CD14-positive monocyte (primary cell): ENCODE measurements around the gene ADGRG1. TPM values are rescaled to one million over a fixed set of nuclear protein-coding genes. Genes with fewer than 3 reads are reported as not detected.

ENCODE experiments used
- DNase-seq, 3 donors: peaks; one replicate each; pipeline ENCODE4 v3.0.0-alpha.2; 2011 to 2022
- H2AFZ ChIP-seq: 2 replicates; pipeline ENCODE4 v1.6.0; 2012; ENCODE audit warnings: mild to moderate bottlenecking, low read depth, low read length, inconsistent platforms; ENCODE audit not compliant: insufficient read depth, poor library complexity, severe bottlenecking
- H3K27ac ChIP-seq, 2 donors: 1 replicate in 1 of 2; 2 replicates in 1 of 2; pipeline ENCODE4 v1.5.1; 2012 to 2013; ENCODE audit warnings: low read length in 2 of 2, control low read depth in 1 of 2, inconsistent platforms in 1 of 2, low read depth in 1 of 2, mild to moderate bottlenecking in 1 of 2
- H3K27me3 ChIP-seq, 2 donors: one replicate each; pipeline versions ENCODE4 v1.6.0 to v1.6.1; 2011 to 2013; ENCODE audit warnings: low read length in 2 of 2; ENCODE audit not compliant: control insufficient read depth in 2 of 2, insufficient read depth in 2 of 2
- H3K36me3 ChIP-seq, 2 donors: replicated peaks in 1 of 2; 1 replicate in 1 of 2; 2 replicates in 1 of 2; pipeline versions ENCODE4 v1.5.1 to v1.6.1; 2012 to 2013; ENCODE audit warnings: low read length in 2 of 2, control low read depth in 1 of 2, inconsistent platforms in 1 of 2, mild to moderate bottlenecking in 1 of 2; ENCODE audit not compliant: insufficient read depth in 2 of 2, control insufficient read depth in 1 of 2
- H3K4me1 ChIP-seq, 2 donors: 1 replicate in 1 of 2; 2 replicates in 1 of 2; pipeline versions ENCODE4 v1.5.1 to v1.6.1; 2012 to 2013; ENCODE audit warnings: low read length in 2 of 2, control low read depth in 1 of 2, inconsistent platforms in 1 of 2, mild to moderate bottlenecking in 1 of 2, moderate library complexity in 1 of 2; ENCODE audit not compliant: insufficient read depth in 2 of 2, control insufficient read depth in 1 of 2
- H3K4me2 ChIP-seq: replicated peaks from 2 replicates; pipeline ENCODE3; 2012; ENCODE audit warnings: low read length, moderate library complexity, mild to moderate bottlenecking; ENCODE audit not compliant: poor library complexity, severe bottlenecking; ENCODE audit errors: extremely low read depth
- H3K4me3 ChIP-seq, 3 experiments: fragments of 200-600 bp in 1 of 3; sonication (generic) in 1 of 3; replicated peaks in 1 of 3; 1 replicate in 2 of 3; 2 replicates in 1 of 3; pipeline ENCODE4 v1.5.1; 2011 to 2013; ENCODE audit warnings: low read length in 3 of 3, mild to moderate bottlenecking in 3 of 3, control low read depth in 2 of 3, low read depth in 2 of 3, inconsistent platforms in 1 of 3, moderate library complexity in 1 of 3
- H3K79me2 ChIP-seq: 2 replicates; pipeline ENCODE4 v1.6.0; 2012; ENCODE audit warnings: mild to moderate bottlenecking, control low read depth, inconsistent platforms, low read length, moderate library complexity; ENCODE audit not compliant: insufficient read depth
- H3K9ac ChIP-seq: 2 replicates; pipeline ENCODE4 v1.6.0; 2017; ENCODE audit warnings: low read length, mild to moderate bottlenecking; ENCODE audit not compliant: insufficient read depth, poor library complexity, severe bottlenecking
- H3K9me3 ChIP-seq, 2 donors: replicated peaks in 1 of 2; 1 replicate in 1 of 2; 2 replicates in 1 of 2; pipeline versions ENCODE4 v1.5.1 to v1.6.1; 2012 to 2013; ENCODE audit warnings: low read length in 2 of 2, control low read depth in 1 of 2; ENCODE audit not compliant: control insufficient read depth in 1 of 2, insufficient read depth in 1 of 2
- H4K20me1 ChIP-seq: 2 replicates; pipeline ENCODE4 v1.6.0; 2012; ENCODE audit warnings: mild to moderate bottlenecking, low read length, control low read depth, moderate library complexity; ENCODE audit not compliant: insufficient read depth
- H3K27ac Mint-ChIP-seq, 7 donors: one replicate each; pipeline ENCODE4 v1.8.0; 2020; ENCODE audit warnings: mild to moderate bottlenecking in 7 of 7, mixed read lengths in 7 of 7, moderate library complexity in 6 of 7, inconsistent platforms in 2 of 7
- H3K27me3 Mint-ChIP-seq, 3 donors: one replicate each; pipeline ENCODE4 v1.8.0; 2021 to 2022; ENCODE audit warnings: low read depth in 3 of 3, mild to moderate bottlenecking in 3 of 3, mixed read lengths in 3 of 3, moderate library complexity in 3 of 3, inconsistent platforms in 1 of 3
- H3K36me3 Mint-ChIP-seq, 2 donors: one replicate each; pipeline ENCODE4 v1.8.0; 2020; ENCODE audit warnings: mixed read lengths in 2 of 2, inconsistent platforms in 1 of 2, mild to moderate bottlenecking in 1 of 2
- H3K4me1 Mint-ChIP-seq: one replicate; pipeline ENCODE4 v1.8.0; 2020; ENCODE audit warnings: mild to moderate bottlenecking, mixed read lengths
- H3K4me3 Mint-ChIP-seq, 2 donors: one replicate each; pipeline ENCODE4 v1.8.0; 2020; ENCODE audit warnings: mild to moderate bottlenecking in 2 of 2, mixed read lengths in 2 of 2, moderate library complexity in 1 of 2
- H3K9me3 Mint-ChIP-seq, 7 donors: one replicate each; pipeline ENCODE4 v1.8.0; 2020 to 2022; ENCODE audit warnings: mixed read lengths in 7 of 7, mild to moderate bottlenecking in 6 of 7, moderate library complexity in 6 of 7, inconsistent platforms in 2 of 7
- CTCF ChIP-seq: fragments of 200-600 bp; IDR thresholded peaks from one replicate; pipeline ENCODE4 v1.8.0; 2022; ENCODE audit warnings: antibody characterized with exemption, mild to moderate bottlenecking
- WGBS: methylation state at CpG from one replicate; pipeline ENCODE4 v1.1.5; 2013; ENCODE audit warnings: missing lambda C conversion rate; ENCODE audit not compliant: insufficient coverage; 5-methylcytosine and 5-hydroxymethylcytosine counted together
- intact Hi-C, 2 donors: fragments of 100-400 bp; cut with micrococcal nuclease; formaldehyde crosslinking; loops; one replicate each; pipeline versions ENCODE4 v1.15.0 to v1.15.1; 2023
- polyA plus RNA-seq, 3 donors: library from polyadenylated mRNA; depleted of rRNA in 1 of 3; unstranded in 2 of 3; stranded (reverse) in 1 of 3; fragments of 300-500 nt in 2 of 3; fragments of >200 nt in 1 of 3; fragmentation: Illumina TruSeq in 2 of 3; gene quantifications; 1 replicate in 2 of 3; 2 replicates in 1 of 3; pipeline ENCODE4 v1.2.3, GENCODE V29; 2012 to 2021

ADGRG1 gene
- polyA plus RNA-seq, 3 donors = 0.07 to 0.39 (median 0.08) TPM

GRCh38 chr16:57682809-57683635 lies 54.6 kb downstream of the ADGRG1 start:
- WGBS = 90% methylated on average over 6 of the region's 11 CpGs
- Histone ChIP-seq H2AFZ (no peak overlapping the region), H3K27ac (no peak overlapping the region), H3K9ac (no peak overlapping the region), H3K79me2 (no peaks in the 10 kb centered on the region), H3K27me3 (no peaks in the 10 kb centered on the region), H3K36me3 (no peaks in the 10 kb centered on the region), H3K4me1 (peaks cover 31 to 42% of the 10 kb centered on the region in 2 donors), H3K9me3 (no peaks in the 10 kb centered on the region), H3K4me2 (no peak overlapping the region), H3K4me3 (no peak overlapping the region), H4K20me1 (no peaks in the 10 kb centered on the region)
- DNase-seq = no peak
- H3K27me3 Mint-ChIP-seq = peaks cover 0 to 7% (median 2%) of the 10 kb centered on the region in 3 donors
- peaks cover 34% of the 10 kb centered on the region for H3K4me1 Mint-ChIP-seq
- no peak overlapping the region for H3K4me3 Mint-ChIP-seq
- peaks cover 0 to 2% of the 10 kb centered on the region in 2 donors for H3K36me3 Mint-ChIP-seq
- H3K9me3 Mint-ChIP-seq = no peaks in the 10 kb centered on the region
- intact Hi-C loops = no loop called here
- peak overlapping the region in 2 of 7 donors; percentile 58 to 60 for H3K27ac Mint-ChIP-seq
- no peak for TF ChIP-seq CTCF

GRCh38 chr16:57683636-57684545 lies 55.5 kb downstream of the ADGRG1 start:
- H3K4me3 ChIP-seq = no peak overlapping the region
- Mint-ChIP-seq H3K36me3 (peaks cover 0 to 2% of the 10 kb centered on the region in 2 donors), H3K9me3 (peaks cover 0 to 2% (median 0%) of the 10 kb centered on the region in 7 donors), H3K27me3 (peaks cover 0 to 7% (median 2%) of the 10 kb centered on the region in 3 donors), H3K4me3 (no peak overlapping the region), H3K4me1 (peaks cover 40% of the 10 kb centered on the region), H3K27ac (peak overlapping the region in 4 of 7 donors; percentile 23 to 61 (median 34))
- intact Hi-C loops = no loop called here
- H3K36me3 ChIP-seq = no peaks in the 10 kb centered on the region
- DNase-seq = peak; percentile 21 to 40 (median 23)
- H3K4me2 ChIP-seq = no peak overlapping the region
- no peaks in the 10 kb centered on the region for H3K9me3 ChIP-seq
- no peak overlapping the region for H3K9ac ChIP-seq
- H3K79me2 ChIP-seq = no peaks in the 10 kb centered on the region
- peaks cover 36 to 43% of the 10 kb centered on the region in 2 donors for H3K4me1 ChIP-seq
- TF ChIP-seq CTCF = no peak
- no peak overlapping the region for H2AFZ ChIP-seq
- H3K27me3 ChIP-seq = no peaks in the 10 kb centered on the region
- no peaks in the 10 kb centered on the region for H4K20me1 ChIP-seq
- H3K27ac ChIP-seq = no peak overlapping the region
- WGBS = 71% methylated on average over 11 of the region's 18 CpGs
